HG03064 (cell line): ENCODE measurements around the gene IGF2BP2.

Experiments used
- ATAC-seq: cut with Tn5 transposase; IDR thresholded peaks from one replicate; pipeline ENCODE4 v1.9.1; 2021; ENCODE audit warnings: low read depth; ENCODE audit not compliant: unreplicated experiment

Gene IGF2BP2

GRCh38 chr3:185739264-185739701, 85.6 kb downstream of the IGF2BP2 start:
- ATAC-seq: no peak

GRCh38 chr3:185737740-185738680, 86.8 kb downstream of the IGF2BP2 start:
- no peak for ATAC-seq

- no peak for ATAC-seq
Observed at GRCh38 chr3:185737020-185737419, 87.8 kb downstream of the IGF2BP2 start.

GRCh38 chr3:185734725-185735096, 90.1 kb downstream of the IGF2BP2 start:
- ATAC-seq: no peak

GRCh38 chr3:185733980-185734724, 90.7 kb downstream of the IGF2BP2 start:
- ATAC-seq: no peak

GRCh38 chr3:185732782-185733181, 92.1 kb downstream of the IGF2BP2 start:
- ATAC-seq: no peak

- ATAC-seq: no peak
Observed at GRCh38 chr3:185730550-185730949, 94.3 kb downstream of the IGF2BP2 start.

- no peak for ATAC-seq
Observed at GRCh38 chr3:185729337-185730055, 95.3 kb downstream of the IGF2BP2 start.

- no peak for ATAC-seq
Observed at GRCh38 chr3:185728630-185729336, 96.1 kb downstream of the IGF2BP2 start.

- ATAC-seq: no peak
Observed at GRCh38 chr3:185727873-185728272, 97.0 kb downstream of the IGF2BP2 start.

- ATAC-seq: no peak
Observed at GRCh38 chr3:185726254-185726967, 98.4 kb downstream of the IGF2BP2 start.

GRCh38 chr3:185724761-185725160, 100.1 kb downstream of the IGF2BP2 start:
- no peak for ATAC-seq

GRCh38 chr3:185724251-185724650, 100.6 kb downstream of the IGF2BP2 start:
- ATAC-seq: no peak

- no peak for ATAC-seq
Observed at GRCh38 chr3:185722881-185723280, 102.0 kb downstream of the IGF2BP2 start.

GRCh38 chr3:185721970-185722369, 102.9 kb downstream of the IGF2BP2 start:
- ATAC-seq: no peak

GRCh38 chr3:185720326-185720725, 104.5 kb downstream of the IGF2BP2 start:
- ATAC-seq: no peak

GRCh38 chr3:185718736-185719593, 105.9 kb downstream of the IGF2BP2 start:
- ATAC-seq: no peak

- ATAC-seq: no peak
Observed at GRCh38 chr3:185717627-185718402, 107.0 kb downstream of the IGF2BP2 start.
